ENCODE results near the gene DCXR.

DCXR gene

GRCh38 chr17:82036634-82037091 is 834 bp downstream of the DCXR start:
- DNase-seq = no peak

- DNase-seq = no peak
These were observed 1.4 kb downstream of the DCXR start for GRCh38 chr17:82035956-82036633.

GRCh38 chr17:82035488-82035887 is 2.0 kb downstream of the DCXR start:
- DNase-seq = no peak

- no peak for DNase-seq
These were observed 3.0 kb downstream of the DCXR start for GRCh38 chr17:82034371-82035011.

- DNase-seq = no peak
These were observed 4.0 kb downstream of the DCXR start for GRCh38 chr17:82033359-82034085.

- DNase-seq = no peak
These were observed 5.4 kb downstream of the DCXR start for GRCh38 chr17:82031885-82032627.

GRCh38 chr17:82031303-82031884 is 6.1 kb downstream of the DCXR start, which contains the start of gene RAC3:
RAC3 (plus strand) TSS chr17:82031678; CDS start chr17:82031762, 84 bp downstream.
- DNase-seq = no peak

- peak; percentile 91 for DNase-seq
These were observed 6.8 kb downstream of the DCXR start for GRCh38 chr17:82030470-82031302.

- no peak for DNase-seq
These were observed 7.5 kb downstream of the DCXR start for GRCh38 chr17:82029990-82030469.

- no peak for DNase-seq
These were observed 8.1 kb downstream of the DCXR start for GRCh38 chr17:82029391-82029790.

GRCh38 chr17:82028966-82029365 is 8.5 kb downstream of the DCXR start:
- no peak for DNase-seq

- DNase-seq = no peak
These were observed 9.3 kb downstream of the DCXR start for GRCh38 chr17:82028246-82028645.

GRCh38 chr17:82025401-82026107 is 11.9 kb downstream of the DCXR start:
- DNase-seq = no peak

- DNase-seq = no peak
These were observed 12.6 kb downstream of the DCXR start for GRCh38 chr17:82024859-82025258.

GRCh38 chr17:82023447-82024241 is 13.9 kb downstream of the DCXR start:
- DNase-seq = no peak

- peak; percentile 100 for DNase-seq
These were observed 14.5 kb downstream of the DCXR start, which contains the start of gene LRRC45 for GRCh38 chr17:82022981-82023446. LRRC45 (plus strand) TSS chr17:82023305; CDS start chr17:82023644, 339 bp downstream.

GRCh38 chr17:82022310-82022980 is 15.1 kb downstream of the DCXR start, which contains the start of gene CENPX:
CENPX (minus strand) TSS chr17:82022878; CDS start chr17:82022861, 17 bp downstream.
- DNase-seq = no peak

- no peak for DNase-seq
These were observed 15.6 kb downstream of the DCXR start for GRCh38 chr17:82021900-82022309.
